ENCODE data around the gene CDPF1. TPM values are rescaled to one million over a fixed set of nuclear protein-coding genes. Genes with fewer than 3 reads are reported as not detected.

The CDPF1 gene
- total and polyA plus RNA-seq, 2 of the 4 experiments (the other 2 are of a cell fraction) = 11.5 to 14.5 TPM

- TF ChIP-seq SMC3 (IDR thresholded peaks at IDR 0.05; ENCODE audit: low read depth, low read length) (no peak), ELK1 (IDR thresholded peaks at IDR 0.05; ENCODE audit: borderline replicate concordance, low read depth, low read length) (no peak), CHD1 (IDR thresholded peaks at IDR 0.05; ENCODE audit: low read depth, low read length) (no peak), MXI1 (IDR thresholded peaks at IDR 0.05; ENCODE audit: borderline replicate concordance, low read depth, low read length) (no peak), MAFK (IDR thresholded peaks at IDR 0.05; ENCODE audit: low read depth, low read length) (no peak), RAD21 (IDR thresholded peaks at IDR 0.05; ENCODE audit: low read length) (no peak), CEBPB (IDR thresholded peaks at IDR 0.05; ENCODE audit: low read depth, low read length) (no peak), RCOR1 (IDR thresholded peaks at IDR 0.05; ENCODE audit: insufficient replicate concordance, low read length) (no peak), POLR2A (IDR thresholded peaks at IDR 0.05; ENCODE audit: low read depth, low read length) (no peak), RFX5 (IDR thresholded peaks at IDR 0.05; ENCODE audit: low read depth, low read length) (no peak)
- TF ChIP-seq, protein P1, sequence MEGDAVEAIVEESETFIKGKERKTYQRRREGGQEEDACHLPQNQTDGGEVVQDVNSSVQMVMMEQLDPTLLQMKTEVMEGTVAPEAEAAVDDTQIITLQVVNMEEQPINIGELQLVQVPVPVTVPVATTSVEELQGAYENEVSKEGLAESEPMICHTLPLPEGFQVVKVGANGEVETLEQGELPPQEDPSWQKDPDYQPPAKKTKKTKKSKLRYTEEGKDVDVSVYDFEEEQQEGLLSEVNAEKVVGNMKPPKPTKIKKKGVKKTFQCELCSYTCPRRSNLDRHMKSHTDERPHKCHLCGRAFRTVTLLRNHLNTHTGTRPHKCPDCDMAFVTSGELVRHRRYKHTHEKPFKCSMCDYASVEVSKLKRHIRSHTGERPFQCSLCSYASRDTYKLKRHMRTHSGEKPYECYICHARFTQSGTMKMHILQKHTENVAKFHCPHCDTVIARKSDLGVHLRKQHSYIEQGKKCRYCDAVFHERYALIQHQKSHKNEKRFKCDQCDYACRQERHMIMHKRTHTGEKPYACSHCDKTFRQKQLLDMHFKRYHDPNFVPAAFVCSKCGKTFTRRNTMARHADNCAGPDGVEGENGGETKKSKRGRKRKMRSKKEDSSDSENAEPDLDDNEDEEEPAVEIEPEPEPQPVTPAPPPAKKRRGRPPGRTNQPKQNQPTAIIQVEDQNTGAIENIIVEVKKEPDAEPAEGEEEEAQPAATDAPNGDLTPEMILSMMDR (conservative IDR thresholded peaks at IDR 0.05; ENCODE audit: low read depth, low read length) = no peak
- Histone ChIP-seq H3K4ac (ENCODE audit: low read depth, low read length) (no peak overlapping the region), H3K56ac (ENCODE audit: extremely low read depth, insufficient read depth, low read length) (no peak overlapping the region), H2AK5ac (ENCODE audit: low read depth, low read length) (no peak overlapping the region), H3K14ac (replicated peaks; ENCODE audit: low read depth, low read length) (no peak overlapping the region), H3K9ac (ENCODE audit: low read depth, low read length) (no peak overlapping the region), H2BK5ac (ENCODE audit: low read depth, low read length, poor library complexity, severe bottlenecking) (no peak overlapping the region), H2BK15ac (ENCODE audit: low read depth, low read length) (no peak overlapping the region), H3K79me1 (ENCODE audit: low read depth in 1 of 2, low read length in 2 of 2) (peaks cover 0 to 11% of the 10 kb centered on the region in 2 experiments; a peak in 2 of 4 replicates), H3K4me3 (ENCODE audit: insufficient read depth, low read depth, low read length) (no peak overlapping the region), H4K20me1 (ENCODE audit: insufficient read depth, low read length) (no peaks in the 10 kb centered on the region), H3K18ac (ENCODE audit: low read depth, low read length) (no peak overlapping the region), H2AK9ac (replicated peaks; ENCODE audit: low read depth, low read length, poor library complexity) (no peak overlapping the region), H4K91ac (ENCODE audit: insufficient read depth, low read depth, low read length) (no peak overlapping the region), H3K9me1 (ENCODE audit: insufficient read depth, low read length) (peaks cover 20% of the 10 kb centered on the region), H4K5ac (ENCODE audit: low read depth, low read length) (no peak overlapping the region), H3K27me3 (ENCODE audit: control insufficient read depth, insufficient read depth, low read length) (no peaks in the 10 kb centered on the region), H2BK120ac (ENCODE audit: low read depth, low read length) (no peak overlapping the region), H3K36me3 (ENCODE audit: control insufficient read depth, insufficient read depth, low read length) (peaks cover 52% of the 10 kb centered on the region), H4K8ac (ENCODE audit: low read depth in 2 of 2, low read length in 2 of 2) (no peak overlapping the region), H3K27ac (ENCODE audit: insufficient read depth, low read length) (no peak overlapping the region), H3K9me3 (ENCODE audit: control insufficient read depth, insufficient read depth, low read length) (no peaks in the 10 kb centered on the region), H2AFZ (replicated peaks; ENCODE audit: low read length, poor library complexity) (no peak overlapping the region), H3K4me2 (ENCODE audit: low read depth, low read length) (no peak overlapping the region), H3K23ac (ENCODE audit: low read depth, low read length) (no peak overlapping the region), H2BK20ac (ENCODE audit: low read depth, low read length) (no peak overlapping the region), H3K4me1 (ENCODE audit: control insufficient read depth, insufficient read depth, low read length) (peaks cover 7% of the 10 kb centered on the region; the same call in 1 of the 2 replicates)
- in situ Hi-C loops (cut with MboI; ENCODE audit: low sequenced_read_pairs) (no loop called here), dilution Hi-C loops (cut with HindIII; ENCODE audit: low sequenced_read_pairs, unreplicated experiment) (no loop called here), intact Hi-C loops (cut with micrococcal nuclease) (no loop called here)
- ATAC-seq (ENCODE audit: low read depth) (no peak), DNase-seq (no peak)
- POLR2A ChIA-PET (ENCODE audit: unreplicated experiment) = no interaction called here
- CTCF ChIA-PET = no interaction called here
- 100% methylated on average over 10 of the region's 23 CpGs; no CpG with 5 or more reads in 1 of the 2 experiments for WGBS, 2 experiments (ENCODE audit: extremely low coverage in 2 of 2, insufficient read length in 1 of 2)
- BruUV-seq (replicated peaks) = no TSS peak
Observed at GRCh38 chr22:46290843-46291785, 41.0 kb upstream of the CDPF1 start.
